Natural killer cell (primary cell): ENCODE data around the gene SLC29A1. TPM values are rescaled to one million over a fixed set of nuclear protein-coding genes. Genes with fewer than 3 reads are reported as not detected.

ENCODE experiments used
- ATAC-seq, 3 donors: fragments of 150-1000 bp in 2 of 3; fragments of 200-7000 bp in 1 of 3; cut with Tn5 transposase; 1 replicate in 1 of 3; 2 replicates in 2 of 3; pipeline ENCODE4 v1.10.0; 2021; ENCODE audit warnings: mild to moderate bottlenecking in 2 of 3, moderate library complexity in 2 of 3
- DNase-seq, 2 donors: peaks; one replicate each; pipeline versions ENCODE4 v3.0.0 to v3.0.0-alpha.2; 2013 to 2021; ENCODE audit warnings: mixed read lengths in 1 of 2
- H3K27ac ChIP-seq: one replicate; pipeline ENCODE4 v1.5.1; 2013; ENCODE audit warnings: mild to moderate bottlenecking, low read length
- H3K27me3 ChIP-seq: one replicate; pipeline ENCODE4 v1.6.1; 2013; ENCODE audit warnings: low read length; ENCODE audit not compliant: control insufficient read depth, insufficient read depth
- H3K36me3 ChIP-seq: one replicate; pipeline ENCODE4 v1.6.1; 2013; ENCODE audit warnings: low read length; ENCODE audit not compliant: control insufficient read depth, insufficient read depth
- H3K4me1 ChIP-seq: one replicate; pipeline ENCODE4 v1.6.1; 2013; ENCODE audit warnings: low read length; ENCODE audit not compliant: control insufficient read depth, insufficient read depth
- H3K4me3 ChIP-seq: one replicate; pipeline ENCODE4 v1.5.1; 2013; ENCODE audit warnings: low read length
- H3K9me3 ChIP-seq: one replicate; pipeline ENCODE4 v1.6.1; 2013; ENCODE audit warnings: low read length; ENCODE audit not compliant: control insufficient read depth, insufficient read depth
- H3K27ac Mint-ChIP-seq, 2 donors: one replicate each; pipeline ENCODE4 v1.8.0; 2022; ENCODE audit warnings: mild to moderate bottlenecking in 2 of 2, mixed read lengths in 2 of 2, moderate library complexity in 1 of 2
- H3K27me3 Mint-ChIP-seq, 2 donors: one replicate each; pipeline ENCODE4 v1.8.0; 2022; ENCODE audit warnings: low read depth in 2 of 2, mixed read lengths in 2 of 2
- H3K36me3 Mint-ChIP-seq: one replicate; pipeline ENCODE4 v1.8.0; 2022; ENCODE audit warnings: mixed read lengths
- H3K4me1 Mint-ChIP-seq, 2 donors: one replicate each; pipeline ENCODE4 v1.8.0; 2022; ENCODE audit warnings: mixed read lengths in 2 of 2
- H3K4me3 Mint-ChIP-seq: one replicate; pipeline ENCODE4 v1.8.0; 2022; ENCODE audit warnings: mild to moderate bottlenecking, moderate library complexity, mixed read lengths
- H3K9me3 Mint-ChIP-seq, 2 donors: one replicate each; pipeline ENCODE4 v1.8.0; 2022; ENCODE audit warnings: mixed read lengths in 2 of 2
- CTCF ChIP-seq: fragments of 200-600 bp; IDR thresholded peaks from one replicate; pipeline ENCODE4 v1.8.0; 2022; ENCODE audit warnings: antibody characterized with exemption
- WGBS: methylation state at CpG from one replicate; pipeline ENCODE4 v1.1.7; 2013; ENCODE audit warnings: missing lambda C conversion rate; ENCODE audit not compliant: insufficient coverage; 5-methylcytosine and 5-hydroxymethylcytosine counted together
- intact Hi-C: fragments of 100-400 bp; cut with micrococcal nuclease; formaldehyde crosslinking; loops from one replicate; pipeline ENCODE4 v1.14.2; 2022
- total RNA-seq, 4 donors: library from RNA; stranded (reverse); fragments of 120-200 nt in 1 of 4; gene quantifications; one replicate each; pipeline versions ENCODE4 v1.2.3 to v1.2.4, GENCODE V29; 2013 to 2022

The SLC29A1 gene
- total RNA-seq, 3 donors from 2014 or later (not counting 1 experiment from before 2014, with no cell fraction given): 2.2 to 5.5 (median 5.2) TPM

DNA sequence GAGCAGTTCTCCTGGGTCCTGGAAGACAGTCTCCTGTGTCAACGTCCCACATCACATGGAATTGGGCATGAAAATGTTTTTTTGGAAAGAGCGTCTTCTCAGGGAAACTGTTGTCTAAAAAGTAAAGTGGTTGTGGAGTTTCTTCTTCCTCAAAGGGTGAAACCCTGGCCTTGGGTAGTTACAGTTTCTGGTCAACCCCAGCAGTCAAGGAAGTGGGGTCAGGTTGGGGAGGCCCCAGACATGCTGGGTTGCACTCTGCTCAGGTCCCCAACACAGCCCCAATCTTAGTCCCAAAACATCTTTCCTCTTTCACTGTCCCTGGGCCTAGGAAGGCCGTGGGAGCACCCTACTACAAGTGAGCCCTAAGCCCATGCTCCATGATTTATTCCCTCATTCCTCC lies 43.0 kb downstream of the SLC29A1 start:
- Mint-ChIP-seq H3K27ac (peak overlapping the region; percentile 93 to 98), H3K9me3 (no peaks in the 10 kb centered on the region), H3K4me1 (peaks cover 19 to 47% of the 10 kb centered on the region in 2 donors), H3K36me3 (no peaks in the 10 kb centered on the region), H3K4me3 (peak overlapping the region; percentile 93), H3K27me3 (peaks cover 16% of the 10 kb centered on the region in 2 donors)
- DNase-seq: no peak
- Histone ChIP-seq H3K27ac (peak overlapping the region; percentile 74), H3K27me3 (peaks cover 21% of the 10 kb centered on the region), H3K4me1 (peaks cover 55% of the 10 kb centered on the region), H3K36me3 (peaks cover 6% of the 10 kb centered on the region), H3K9me3 (no peaks in the 10 kb centered on the region), H3K4me3 (no peak overlapping the region)
- no peak for ATAC-seq
- WGBS: 70% methylated on average over 3 of the region's 3 CpGs
- no peak for TF ChIP-seq CTCF
- intact Hi-C loops: no loop called here

DNA sequence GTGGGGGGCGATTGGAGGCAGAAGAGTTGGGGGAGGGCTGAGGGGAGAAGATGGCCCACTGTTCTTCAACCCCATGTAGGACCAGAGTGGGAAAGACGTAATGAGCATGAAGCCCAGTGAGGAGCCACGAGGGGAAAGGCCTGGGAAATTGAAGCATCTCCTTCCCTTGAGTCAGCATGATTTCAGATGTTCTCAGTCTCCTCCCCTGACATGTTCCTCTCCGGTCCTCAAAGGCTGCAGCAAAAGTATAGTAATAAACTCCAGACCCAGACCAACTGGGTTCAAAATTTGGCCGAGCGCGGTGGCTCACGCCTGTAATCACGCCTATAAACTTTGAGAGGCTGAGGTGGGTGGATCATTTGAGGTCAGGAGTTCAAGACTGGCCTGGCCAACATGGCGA lies 43.9 kb downstream of the SLC29A1 start:
- Histone ChIP-seq H3K36me3 (peaks cover 1% of the 10 kb centered on the region), H3K27ac (no peak overlapping the region), H3K4me3 (no peak overlapping the region), H3K9me3 (no peaks in the 10 kb centered on the region), H3K27me3 (peaks cover 29% of the 10 kb centered on the region), H3K4me1 (peaks cover 47% of the 10 kb centered on the region)
- intact Hi-C loops: no loop called here
- 83% methylated on average over 9 of the region's 10 CpGs for WGBS
- Mint-ChIP-seq H3K9me3 (no peaks in the 10 kb centered on the region), H3K27ac (peak overlapping the region; percentile 93 to 98), H3K36me3 (no peaks in the 10 kb centered on the region), H3K4me1 (peaks cover 19 to 50% of the 10 kb centered on the region in 2 donors), H3K27me3 (peaks cover 22 to 23% of the 10 kb centered on the region in 2 donors), H3K4me3 (no peak overlapping the region)
- TF ChIP-seq CTCF: no peak
- no peak for ATAC-seq
- peak in 1 of 2 donors; percentile 18 for DNase-seq

GRCh38 chr6:44268095-44268628 lies 44.8 kb downstream of the SLC29A1 start:
- intact Hi-C loops: loop anchor here (1.0 to 2.0 kb wide), 2 partner anchors 45 to 71 kb away; partner anchors contain the start of gene AARS2
- H3K36me3 Mint-ChIP-seq: no peaks in the 10 kb centered on the region
- Histone ChIP-seq H3K4me3 (no peak overlapping the region), H3K27ac (no peak overlapping the region), H3K9me3 (no peaks in the 10 kb centered on the region), H3K36me3 (no peaks in the 10 kb centered on the region), H3K4me1 (peaks cover 38% of the 10 kb centered on the region), H3K27me3 (peaks cover 32% of the 10 kb centered on the region)
- peak overlapping the region; percentile 55 for H3K4me3 Mint-ChIP-seq
- no peaks in the 10 kb centered on the region for H3K9me3 Mint-ChIP-seq
- DNase-seq: peak; percentile 49 to 88
- ATAC-seq: no peak
- peak overlapping the region; percentile 41 to 98 for H3K27ac Mint-ChIP-seq
- 33% methylated on average over 3 of the region's 5 CpGs for WGBS
- H3K4me1 Mint-ChIP-seq: peaks cover 18 to 41% of the 10 kb centered on the region in 2 donors
- peak; percentile 82 for TF ChIP-seq CTCF
- peaks cover 31% of the 10 kb centered on the region in 2 donors for H3K27me3 Mint-ChIP-seq
